Eye (tissue), 1 donor: ENCODE measurements around the gene SIRPB1.
"Not testable (repeated sequence)": the region's sequence is repeated elsewhere in the genome, so short reads cannot be mapped to it uniquely, and the experiment has no call there.

Experiments used
- DNase-seq: peaks from one replicate; pipeline ENCODE4 v3.0.0-alpha.2; 2015

SIRPB1 gene

GRCh38 chr20:1619861-1620444 lies at the start of gene SIRPB1:
Gene SIRPB1, minus strand, starts transcription at chr20:1620009. Its CDS starts 65 bp downstream, at chr20:1619944.
- DNase-seq = no peak

DNA sequence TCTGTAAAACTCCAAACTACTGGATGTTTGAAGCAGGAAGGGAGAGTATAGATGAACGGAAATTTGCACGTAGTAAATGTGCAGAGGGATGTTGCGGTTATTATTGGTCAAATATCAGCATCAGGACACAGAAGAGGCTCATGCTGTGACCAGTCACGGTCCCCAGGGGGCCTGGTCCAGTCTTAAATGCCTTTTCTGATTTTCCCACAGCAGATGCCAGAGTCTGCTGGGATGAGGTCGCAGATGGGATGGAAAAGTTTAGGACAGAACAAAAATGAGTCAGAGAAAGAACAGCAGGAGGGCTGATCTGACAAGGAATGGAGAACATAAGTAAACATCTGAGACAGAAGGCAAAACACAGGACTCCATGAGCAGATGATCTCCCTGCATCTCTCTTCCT lies 49.5 kb upstream of the SIRPB1 start:
- peak; percentile 2 for DNase-seq

DNA sequence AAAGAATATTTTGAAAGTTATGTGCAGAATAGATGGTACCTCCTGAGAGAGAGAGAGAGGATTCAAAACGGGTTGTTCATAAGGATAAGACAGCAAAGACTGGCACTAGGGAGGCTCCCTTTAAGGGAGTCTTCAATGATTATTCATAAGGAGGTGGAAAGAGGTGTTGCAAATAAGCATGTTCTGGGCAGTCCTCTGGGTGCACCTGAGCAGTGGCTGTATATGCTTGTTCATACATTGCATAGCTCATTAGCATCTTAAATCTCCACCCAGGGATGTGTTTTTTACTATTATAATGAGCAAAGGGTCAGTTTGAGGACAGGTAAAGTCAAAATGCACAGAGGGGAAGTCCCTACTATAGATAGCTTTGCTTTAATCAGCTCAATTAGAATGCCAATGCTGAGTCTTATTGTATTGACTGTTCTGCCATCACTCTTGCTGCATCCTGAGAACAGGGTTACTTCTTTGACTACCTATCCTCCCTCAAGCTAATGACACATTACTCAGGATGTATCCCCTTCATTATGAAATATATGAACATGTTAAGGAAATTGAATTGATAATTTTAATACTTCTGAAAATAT lies 47.8 kb upstream of the SIRPB1 start:
- no peak for DNase-seq

GRCh38 chr20:1666802-1667201 lies 47.0 kb upstream of the SIRPB1 start:
- DNase-seq = no peak

GRCh38 chr20:1665345-1665744 lies 45.5 kb upstream of the SIRPB1 start:
- DNase-seq = no peak

DNA sequence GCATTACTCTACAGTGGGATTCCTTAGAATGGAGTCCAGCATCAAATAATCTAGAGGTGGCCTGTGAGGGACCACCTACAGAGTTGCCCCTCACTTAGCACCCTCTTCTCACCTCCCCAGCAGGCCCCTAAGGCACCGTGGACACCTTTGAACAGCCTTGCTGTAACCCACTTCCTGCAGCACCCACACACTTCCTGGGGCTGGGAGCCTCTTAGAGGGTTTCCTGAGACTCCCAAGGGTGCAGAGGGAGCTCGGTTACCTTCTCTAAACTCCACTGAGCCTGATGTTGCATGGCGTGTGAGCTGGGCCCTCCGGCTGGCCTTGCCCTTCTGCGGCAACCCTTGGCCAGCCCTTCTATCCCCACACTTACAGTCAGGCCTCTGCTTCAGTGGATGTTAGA lies 45.1 kb upstream of the SIRPB1 start:
- DNase-seq = no peak

- DNase-seq = no peak
Observed at GRCh38 chr20:1663917-1664316, 44.1 kb upstream of the SIRPB1 start.

- no peak for DNase-seq
Observed at GRCh38 chr20:1661542-1662299, 41.9 kb upstream of the SIRPB1 start.

- DNase-seq = no peak
Observed at GRCh38 chr20:1660246-1660645, 40.4 kb upstream of the SIRPB1 start.

- DNase-seq = no peak
Observed at GRCh38 chr20:1657556-1658334, 37.9 kb upstream of the SIRPB1 start, which contains the start of gene SIRPG. Gene SIRPG, minus strand, starts transcription at chr20:1657779. Its CDS starts 65 bp downstream, at chr20:1657714.

DNA sequence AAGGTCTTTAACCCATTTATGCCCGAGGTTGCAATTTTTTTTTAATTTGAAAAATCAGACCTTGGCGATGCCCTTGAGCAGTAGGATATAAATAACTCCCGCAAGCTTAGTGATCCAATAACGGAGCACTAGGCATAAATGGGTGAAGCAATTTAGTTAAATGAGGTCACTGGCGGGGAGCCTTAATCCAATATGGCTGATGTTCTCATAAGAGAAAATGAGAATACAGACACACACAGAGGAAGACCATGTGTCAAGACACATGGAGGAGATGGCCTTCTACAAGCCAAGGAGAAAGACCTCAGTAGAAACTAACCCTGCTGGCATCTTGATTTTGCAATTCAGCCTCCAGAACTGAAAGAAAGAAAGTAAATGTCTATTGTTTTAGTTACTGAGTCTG lies 37.0 kb upstream of the SIRPB1 start:
- no peak for DNase-seq

DNA sequence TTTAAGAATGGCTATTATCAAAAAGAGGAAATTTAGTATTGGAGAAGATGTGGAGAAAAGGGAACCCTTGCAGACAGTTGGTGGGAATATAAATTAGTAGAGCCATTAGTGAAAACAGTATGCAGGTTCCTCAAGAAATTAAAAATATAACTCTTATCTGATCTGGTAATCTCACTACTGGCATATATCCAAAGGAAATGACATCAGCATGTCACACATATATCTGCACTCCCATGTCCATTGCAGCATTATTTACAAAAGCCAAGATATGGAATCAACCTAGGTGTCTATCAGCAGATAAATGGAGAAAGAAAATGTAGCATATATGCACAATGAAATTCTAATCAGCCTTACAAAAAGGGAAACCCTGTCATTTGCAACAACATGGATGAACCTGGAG lies 35.2 kb upstream of the SIRPB1 start:
- DNase-seq = no peak

DNA sequence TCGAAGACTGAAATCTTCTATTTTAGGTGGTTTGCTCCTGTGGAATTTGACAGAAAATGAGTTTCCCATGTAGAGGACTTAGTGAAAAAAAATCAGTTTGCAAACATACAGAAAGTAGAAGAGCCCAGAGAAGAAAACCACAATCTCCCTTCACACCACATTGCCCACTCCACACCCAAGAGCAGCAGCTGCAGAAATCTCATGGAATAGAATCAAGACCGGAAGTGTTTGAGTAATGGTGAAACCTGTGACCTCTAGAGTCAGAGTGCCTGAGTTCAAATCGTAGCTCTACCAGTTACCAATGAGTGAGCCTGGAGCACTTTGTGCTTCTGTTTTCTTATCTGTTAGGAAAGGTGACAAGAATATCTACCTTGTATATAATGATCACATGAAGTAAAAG lies 33.2 kb upstream of the SIRPB1 start:
- DNase-seq = no peak

DNA sequence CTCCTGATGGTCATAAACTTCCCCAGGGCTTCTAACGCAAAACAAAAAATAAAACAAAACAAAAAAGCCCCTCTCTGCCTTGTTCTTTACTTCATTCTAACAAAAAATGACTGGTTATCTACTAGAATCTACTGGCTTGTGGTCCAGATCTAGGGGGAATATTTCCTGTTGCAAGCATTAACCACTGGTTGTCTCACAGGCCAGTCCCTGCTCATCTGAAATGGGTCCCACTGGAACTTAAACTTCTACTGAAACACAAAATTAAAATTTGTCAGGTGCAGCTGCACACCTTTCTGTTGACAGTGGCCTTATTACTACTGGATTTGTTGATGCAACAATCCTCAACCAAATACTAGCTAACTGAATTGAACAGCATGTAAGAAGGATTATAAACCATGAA lies 32.3 kb upstream of the SIRPB1 start:
- no peak for DNase-seq

DNA sequence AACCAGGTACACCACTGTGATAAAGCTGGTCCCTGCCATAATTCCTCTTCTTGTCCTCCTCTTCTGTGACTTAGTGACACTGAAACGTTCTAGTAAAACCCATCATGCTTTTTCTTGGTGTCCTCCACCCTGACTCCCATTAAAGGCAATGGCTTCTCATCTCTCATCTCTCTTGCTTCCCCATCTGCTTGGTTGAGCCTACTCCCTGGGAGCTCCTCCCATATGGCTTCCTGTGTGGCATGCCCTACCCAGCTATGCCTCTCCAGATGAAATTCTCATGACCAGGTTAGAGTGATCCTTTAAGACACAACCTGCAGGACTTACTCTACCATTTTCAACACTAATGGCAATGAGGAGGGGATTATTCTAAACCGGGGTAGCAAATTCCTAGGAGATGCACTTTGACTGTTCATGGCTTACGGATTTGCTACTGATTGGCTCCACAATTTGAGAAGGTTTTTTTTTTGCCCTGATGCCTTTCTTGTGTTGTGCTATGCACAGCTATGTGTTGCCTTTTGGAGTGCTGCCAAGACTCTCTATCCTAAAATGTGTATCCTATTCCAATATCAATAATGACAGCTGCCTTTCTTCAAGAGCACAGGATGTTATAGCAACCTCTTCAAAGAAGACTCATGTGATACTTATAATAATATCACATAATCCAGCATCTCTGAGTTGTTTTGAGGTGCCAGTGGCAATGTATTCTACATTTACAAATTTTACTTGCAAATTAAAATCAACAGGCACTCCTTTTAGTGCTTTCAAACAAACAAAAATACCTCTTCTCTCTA lies 31.7 kb upstream of the SIRPB1 start:
- no peak for DNase-seq

DNA sequence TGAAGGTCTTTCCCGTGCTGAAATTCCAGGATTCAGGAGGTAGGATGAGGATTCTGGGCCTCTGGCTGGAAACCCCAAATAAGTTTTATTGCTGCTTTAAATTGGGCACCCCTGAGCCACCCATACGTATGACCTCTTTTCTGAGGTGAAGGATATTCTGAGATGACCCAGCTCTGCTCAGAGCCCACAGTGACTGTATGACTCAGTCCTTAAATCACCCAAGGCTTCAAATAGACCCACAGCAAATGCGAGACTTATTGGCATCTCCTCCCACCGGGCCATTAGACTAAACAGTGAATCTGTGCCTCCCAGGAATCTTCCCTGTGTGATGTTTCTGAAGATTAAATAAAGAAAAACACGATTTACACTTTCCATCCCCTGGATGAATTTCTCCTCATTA lies 28.3 kb upstream of the SIRPB1 start:
- DNase-seq = no peak

DNA sequence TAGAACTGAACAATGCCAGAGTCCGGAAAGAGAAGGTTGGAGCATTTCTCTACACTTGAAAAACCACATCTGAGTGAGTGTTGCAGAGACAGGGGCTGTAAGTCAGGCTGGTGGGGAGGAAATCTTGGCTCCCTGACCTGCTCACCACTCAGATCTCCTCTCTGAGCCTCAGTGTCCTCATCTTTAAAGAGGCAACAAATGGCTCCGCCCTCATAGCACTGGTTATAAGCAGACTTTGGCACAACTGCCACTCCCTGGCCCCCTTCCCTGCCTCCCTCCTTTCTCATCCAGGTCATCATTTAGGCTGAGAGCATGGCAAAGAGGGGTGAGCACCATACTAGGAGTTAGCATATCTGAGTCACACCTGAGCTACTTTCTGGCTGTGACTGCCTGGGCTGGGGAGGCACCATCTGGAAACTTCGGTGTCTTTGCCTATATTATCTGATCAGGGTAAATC lies 27.2 kb upstream of the SIRPB1 start:
- no peak for DNase-seq

GRCh38 chr20:1644101-1644962 lies 24.5 kb upstream of the SIRPB1 start:
- peak; percentile 11 for DNase-seq

GRCh38 chr20:1638643-1639042 lies 18.8 kb upstream of the SIRPB1 start:
- DNase-seq = not testable (repeated sequence)

DNA sequence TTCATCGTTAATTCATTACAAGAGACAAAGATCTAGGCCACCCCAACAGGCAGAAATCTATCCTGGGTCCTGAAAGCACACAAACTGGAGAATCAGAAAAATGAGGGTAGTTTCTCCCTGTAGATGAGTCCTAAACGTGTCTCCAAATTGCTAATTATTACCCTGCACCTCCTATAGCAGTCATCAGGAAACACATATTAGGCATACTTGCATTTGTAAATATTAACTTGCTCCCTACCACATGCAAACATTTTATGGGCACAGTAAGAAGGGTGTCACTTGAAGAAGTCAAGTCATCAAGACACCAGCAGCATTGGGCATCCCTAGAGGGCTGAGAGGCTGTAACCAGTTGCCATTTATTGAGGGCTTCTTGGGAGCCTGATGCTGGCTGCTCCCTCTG lies 17.9 kb upstream of the SIRPB1 start:
- no peak for DNase-seq

DNA sequence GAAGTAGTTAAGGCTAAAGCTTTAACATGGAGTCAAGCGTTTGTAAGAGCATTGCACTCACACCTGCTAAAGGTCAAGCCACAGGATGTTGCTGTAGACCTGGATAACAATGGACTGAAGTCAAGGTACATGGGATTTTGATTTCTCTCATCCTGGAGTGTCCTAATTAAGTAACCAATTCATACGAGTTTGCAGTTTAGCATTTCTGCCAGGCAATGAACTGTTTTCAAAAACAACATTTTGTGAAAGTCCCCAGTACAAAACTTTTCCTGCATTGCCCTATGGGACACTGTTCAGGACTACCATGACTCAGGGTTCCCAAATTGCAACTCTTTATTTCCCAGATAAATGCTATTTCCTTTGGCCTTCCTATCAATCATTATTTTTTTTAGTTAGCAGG lies 17.4 kb upstream of the SIRPB1 start:
- DNase-seq = no peak

GRCh38 chr20:1636621-1637020 lies 16.8 kb upstream of the SIRPB1 start:
- DNase-seq = no peak
